WTC11 (cell line): Measurements from ENCODE around the gene RASSF3. TPM values are rescaled to one million over a fixed set of nuclear protein-coding genes. Genes with fewer than 3 reads are reported as not detected.
A peak's percentile ranks its signal among the peaks of the same experiment; 100 is the strongest.
"Not testable (repeated sequence)": the region's sequence is repeated elsewhere in the genome, so short reads cannot be mapped to it uniquely, and the experiment has no call there.

Source experiments
- ATAC-seq: fragments of 200-7000 bp; cut with Tn5 transposase; 2 replicates; pipeline ENCODE4 v1.10.0; 2021; ENCODE audit warnings: mild to moderate bottlenecking, moderate library complexity
- CTCF ChIA-PET: fragments of 300-600 bp; sonication (Branson Sonifier 250); formaldehyde crosslinking; loops from one replicate; lab custom pipeline; 2021; ENCODE audit warnings: antibody characterized with exemption; lab: Charles Lee
- POLR2A ChIA-PET: fragments of 350-600 bp; sonication (Branson Sonifier 250); formaldehyde crosslinking; loops from one replicate; lab custom pipeline; 2021; ENCODE audit warnings: antibody characterized with exemption; lab: Charles Lee
- DNase-seq: peaks from one replicate; pipeline ENCODE4 v3.0.0; 2021; ENCODE audit warnings: low spot score
- H3K27ac Mint-ChIP-seq: 2 replicates; pipeline ENCODE4 v1.8.0; 2021; ENCODE audit warnings: mixed read lengths
- H3K27me3 Mint-ChIP-seq: 2 replicates; pipeline ENCODE4 v1.8.0; 2021; ENCODE audit warnings: low read depth, mild to moderate bottlenecking, moderate library complexity, mixed read lengths
- H3K36me3 Mint-ChIP-seq: 2 replicates; pipeline ENCODE4 v1.8.0; 2021; ENCODE audit warnings: mixed read lengths
- H3K4me1 Mint-ChIP-seq: 2 replicates; pipeline ENCODE4 v1.8.0; 2022; ENCODE audit warnings: mixed read lengths
- H3K4me3 Mint-ChIP-seq: 2 replicates; pipeline ENCODE4 v1.8.0; 2021; ENCODE audit warnings: mild to moderate bottlenecking, moderate library complexity, mixed read lengths
- H3K9me3 Mint-ChIP-seq: 2 replicates; pipeline ENCODE4 v1.8.0; 2021; ENCODE audit warnings: mixed read lengths
- ETV6 ChIP-seq: sonication (generic); formaldehyde crosslinking; IDR thresholded peaks from 2 replicates; pipeline ENCODE4 v1.8.1; 2022; ENCODE audit warnings: mild to moderate bottlenecking, missing genetic modification reagents
- FOXK1 ChIP-seq: sonication (generic); formaldehyde crosslinking; IDR thresholded peaks from 2 replicates; pipeline ENCODE4 v1.8.0; 2022; ENCODE audit warnings: mild to moderate bottlenecking, moderate library complexity, missing genetic modification reagents
- MYBL2 ChIP-seq: sonication (generic); formaldehyde crosslinking; IDR thresholded peaks from 2 replicates; pipeline ENCODE4 v1.8.1; 2023; ENCODE audit warnings: mild to moderate bottlenecking, moderate library complexity, missing genetic modification reagents
- NR3C1 ChIP-seq: sonication (generic); formaldehyde crosslinking; conservative IDR thresholded peaks from 2 replicates; pipeline ENCODE4 v1.8.1; 2023; ENCODE audit warnings: low read depth, mild to moderate bottlenecking, missing genetic modification reagents
- PRRX2 ChIP-seq: fragments of 250-450 bp; sonication (Bioruptor Pico); IDR thresholded peaks from 2 replicates; pipeline ENCODE4 v1.8.0; 2021; ENCODE audit warnings: mild to moderate bottlenecking
- ZNF121 ChIP-seq: sonication (generic); formaldehyde crosslinking; IDR thresholded peaks from 2 replicates; pipeline ENCODE4 v1.8.0; 2023; ENCODE audit warnings: missing genetic modification reagents
- ZNF219 ChIP-seq: sonication (generic); formaldehyde crosslinking; IDR thresholded peaks from 2 replicates; pipeline ENCODE4 v1.8.0; 2023; ENCODE audit warnings: missing genetic modification reagents, mild to moderate bottlenecking, borderline replicate concordance
- ZNF396 ChIP-seq: fragments of 250-450 bp; sonication (Bioruptor Pico); IDR thresholded peaks from 2 replicates; pipeline ENCODE4 v1.8.0; 2021; ENCODE audit warnings: mild to moderate bottlenecking, moderate library complexity, borderline replicate concordance
- ZNF416 ChIP-seq: fragments of 250-450 bp; sonication (Bioruptor Pico); IDR thresholded peaks from 2 replicates; pipeline ENCODE4 v1.9.0; 2021; ENCODE audit warnings: mild to moderate bottlenecking, inconsistent platforms
- total RNA-seq: library from RNA; stranded (reverse); gene quantifications from 3 replicates; pipeline ENCODE4 v1.2.3, GENCODE V29; 2021
- TF ChIP-seq, protein P1 (sequence below): sonication (generic); formaldehyde crosslinking; IDR thresholded peaks from 2 replicates; pipeline ENCODE4 v1.8.0; 2022; ENCODE audit warnings: mild to moderate bottlenecking, missing genetic modification reagents
- TF ChIP-seq, protein P2 (sequence below): sonication (generic); formaldehyde crosslinking; IDR thresholded peaks from 2 replicates; pipeline ENCODE4 v1.8.1; 2022; ENCODE audit warnings: low read depth, mild to moderate bottlenecking, moderate library complexity, missing genetic modification reagents, borderline replicate concordance
- TF ChIP-seq, protein P3 (sequence below): sonication (generic); formaldehyde crosslinking; IDR thresholded peaks from 2 replicates; pipeline ENCODE4 v1.8.0; 2022; ENCODE audit warnings: mild to moderate bottlenecking, missing genetic modification reagents
- TF ChIP-seq, protein P4 (sequence below): fragments of 250-450 bp; sonication (Bioruptor Pico); IDR thresholded peaks from 2 replicates; pipeline ENCODE4 v1.9.0; 2021; ENCODE audit warnings: moderate library complexity, mild to moderate bottlenecking, inconsistent platforms, borderline replicate concordance
- TF ChIP-seq, protein P5 (sequence below): sonication (generic); formaldehyde crosslinking; IDR thresholded peaks from 2 replicates; pipeline ENCODE4 v1.8.1; 2023; ENCODE audit warnings: mild to moderate bottlenecking, moderate library complexity, missing genetic modification reagents
- TF ChIP-seq, protein P6 (sequence below): sonication (generic); formaldehyde crosslinking; IDR thresholded peaks from 2 replicates; pipeline ENCODE4 v1.8.1; 2022; ENCODE audit warnings: low read depth, missing genetic modification reagents, borderline replicate concordance
- TF ChIP-seq, protein P7 (sequence below): sonication (generic); formaldehyde crosslinking; IDR thresholded peaks from 2 replicates; pipeline ENCODE4 v1.8.1; 2023; ENCODE audit warnings: mild to moderate bottlenecking, missing genetic modification reagents

Gene RASSF3
- total RNA-seq, 1 experiment from 2014 or later = 54.7 TPM

DNA sequence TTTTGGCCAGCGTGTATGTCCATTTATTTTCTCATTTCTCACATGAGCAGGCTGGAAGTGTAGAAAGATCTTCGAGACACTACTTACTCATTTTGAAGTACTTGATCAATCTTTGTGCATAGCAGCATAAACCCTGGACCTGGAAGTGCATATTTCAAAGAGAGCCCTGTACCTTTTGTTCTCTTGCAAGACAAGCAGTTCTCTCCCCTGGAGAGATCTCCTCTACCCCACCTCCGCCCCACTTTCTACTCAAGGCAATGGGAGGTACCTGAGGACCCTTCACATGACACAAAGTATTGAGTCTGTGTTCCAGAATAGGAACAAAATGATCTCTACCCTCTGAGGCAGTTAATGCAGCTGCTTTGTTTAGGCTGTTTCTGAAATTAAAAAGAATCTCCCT, 27.4 kb upstream of the RASSF3 start:
- TF ChIP-seq, protein P1, sequence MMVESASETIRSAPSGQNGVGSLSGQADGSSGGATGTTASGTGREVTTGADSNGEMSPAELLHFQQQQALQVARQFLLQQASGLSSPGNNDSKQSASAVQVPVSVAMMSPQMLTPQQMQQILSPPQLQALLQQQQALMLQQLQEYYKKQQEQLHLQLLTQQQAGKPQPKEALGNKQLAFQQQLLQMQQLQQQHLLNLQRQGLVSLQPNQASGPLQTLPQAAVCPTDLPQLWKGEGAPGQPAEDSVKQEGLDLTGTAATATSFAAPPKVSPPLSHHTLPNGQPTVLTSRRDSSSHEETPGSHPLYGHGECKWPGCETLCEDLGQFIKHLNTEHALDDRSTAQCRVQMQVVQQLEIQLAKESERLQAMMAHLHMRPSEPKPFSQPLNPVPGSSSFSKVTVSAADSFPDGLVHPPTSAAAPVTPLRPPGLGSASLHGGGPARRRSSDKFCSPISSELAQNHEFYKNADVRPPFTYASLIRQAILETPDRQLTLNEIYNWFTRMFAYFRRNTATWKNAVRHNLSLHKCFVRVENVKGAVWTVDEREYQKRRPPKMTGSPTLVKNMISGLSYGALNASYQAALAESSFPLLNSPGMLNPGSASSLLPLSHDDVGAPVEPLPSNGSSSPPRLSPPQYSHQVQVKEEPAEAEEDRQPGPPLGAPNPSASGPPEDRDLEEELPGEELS = no peak
- TF ChIP-seq, protein P2, sequence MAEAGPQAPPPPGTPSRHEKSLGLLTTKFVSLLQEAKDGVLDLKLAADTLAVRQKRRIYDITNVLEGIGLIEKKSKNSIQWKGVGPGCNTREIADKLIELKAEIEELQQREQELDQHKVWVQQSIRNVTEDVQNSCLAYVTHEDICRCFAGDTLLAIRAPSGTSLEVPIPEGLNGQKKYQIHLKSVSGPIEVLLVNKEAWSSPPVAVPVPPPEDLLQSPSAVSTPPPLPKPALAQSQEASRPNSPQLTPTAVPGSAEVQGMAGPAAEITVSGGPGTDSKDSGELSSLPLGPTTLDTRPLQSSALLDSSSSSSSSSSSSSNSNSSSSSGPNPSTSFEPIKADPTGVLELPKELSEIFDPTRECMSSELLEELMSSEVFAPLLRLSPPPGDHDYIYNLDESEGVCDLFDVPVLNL (CRISPR knock-in tag) = no peak
- ChIA-PET CTCF (interaction anchor here (0.9 kb wide), 2 partner anchors 10 to 115 kb away, joined by 3 to 4 read pairs; no protein-coding TSS in a partner anchor), POLR2A (interaction anchor here (0.5 kb wide), 1 partner anchor 203 kb away, joined by 4 read pairs; no protein-coding TSS in a partner anchor)
- Mint-ChIP-seq H3K9me3 (no peaks in the 10 kb centered on the region), H3K27ac (no peak overlapping the region; the same call in 1 of the 2 replicates), H3K36me3 (no peaks in the 10 kb centered on the region), H3K27me3 (peaks cover 30% of the 10 kb centered on the region), H3K4me3 (no peak overlapping the region), H3K4me1 (peaks cover 27% of the 10 kb centered on the region)
- DNase-seq = no peak
- no peak for ATAC-seq

DNA sequence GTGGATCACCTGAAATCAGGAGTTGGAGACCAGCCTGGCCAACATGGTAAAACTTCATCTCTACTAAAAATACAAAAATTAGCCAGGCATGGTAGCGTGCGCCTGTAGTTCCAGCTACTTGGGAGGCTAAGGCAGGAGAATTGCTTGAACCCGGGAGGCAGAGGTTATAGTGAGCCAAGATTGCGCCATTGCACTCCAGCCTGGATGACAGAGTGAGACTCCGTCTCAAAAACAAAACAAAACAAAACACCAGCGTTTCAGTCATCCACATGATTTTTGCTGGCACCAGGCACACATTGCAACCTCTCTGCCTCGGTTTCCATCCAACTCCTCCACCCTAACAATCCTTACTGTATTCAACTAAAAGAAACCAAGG, 26.9 kb upstream of the RASSF3 start:
- H3K4me3 Mint-ChIP-seq, ATAC-seq, H3K9me3 Mint-ChIP-seq, POLR2A ChIA-PET, H3K27ac Mint-ChIP-seq, DNase-seq, H3K36me3 Mint-ChIP-seq: not testable (repeated sequence)
- Mint-ChIP-seq H3K4me1 (peaks cover 27% of the 10 kb centered on the region), H3K27me3 (peaks cover 30% of the 10 kb centered on the region)
- CTCF ChIA-PET = interaction anchor here (1.2 kb wide), 1 partner anchor 213 kb away, joined by 3 read pairs; no protein-coding TSS in a partner anchor

DNA sequence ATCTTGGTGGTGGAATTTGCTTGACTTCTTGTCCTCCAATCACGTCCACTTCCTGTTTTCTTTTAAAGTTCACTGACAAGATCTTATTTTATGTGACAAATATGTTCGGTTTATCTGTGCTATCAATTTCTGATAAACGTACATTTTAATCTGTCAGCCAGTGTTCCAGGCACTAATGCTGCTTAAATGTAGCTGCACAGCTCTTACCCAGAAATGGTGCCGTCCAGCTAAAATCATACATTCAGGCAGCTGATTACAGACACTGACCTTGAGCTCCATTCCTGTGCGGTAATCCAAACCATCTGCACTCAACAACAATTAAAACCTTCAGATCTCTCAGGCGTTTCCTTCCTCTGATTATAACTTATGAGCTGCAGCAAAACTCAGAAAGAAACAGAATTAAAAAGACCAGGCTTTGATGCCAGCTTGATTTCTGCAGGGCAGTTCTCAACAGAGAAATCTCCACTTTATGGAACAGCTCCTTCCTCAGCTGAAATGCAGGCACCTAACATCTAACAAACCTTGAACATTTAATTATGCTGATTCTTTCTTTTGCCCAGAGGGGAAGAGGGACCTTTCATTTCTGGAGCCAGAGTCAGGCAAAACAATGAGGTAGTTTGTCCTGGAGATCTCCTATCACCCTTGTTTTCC, 26.4 kb upstream of the RASSF3 start:
- no peaks in the 10 kb centered on the region for H3K36me3 Mint-ChIP-seq
- peaks cover 27% of the 10 kb centered on the region for H3K4me1 Mint-ChIP-seq
- no peak overlapping the region for H3K27ac Mint-ChIP-seq
- DNase-seq (no peak), ATAC-seq (peak; percentile 38; the same call in 1 of the 2 replicates)
- ChIA-PET POLR2A (no interaction called here), CTCF (interaction anchor here (1.2 kb wide), 1 partner anchor 212 kb away, joined by 3 read pairs; no protein-coding TSS in a partner anchor)
- no peaks in the 10 kb centered on the region for H3K9me3 Mint-ChIP-seq
- peaks cover 30% of the 10 kb centered on the region for H3K27me3 Mint-ChIP-seq
- no peak overlapping the region for H3K4me3 Mint-ChIP-seq
- no peak for TF ChIP-seq PRRX2 (CRISPR knock-in tag)
- TF ChIP-seq, protein P3, sequence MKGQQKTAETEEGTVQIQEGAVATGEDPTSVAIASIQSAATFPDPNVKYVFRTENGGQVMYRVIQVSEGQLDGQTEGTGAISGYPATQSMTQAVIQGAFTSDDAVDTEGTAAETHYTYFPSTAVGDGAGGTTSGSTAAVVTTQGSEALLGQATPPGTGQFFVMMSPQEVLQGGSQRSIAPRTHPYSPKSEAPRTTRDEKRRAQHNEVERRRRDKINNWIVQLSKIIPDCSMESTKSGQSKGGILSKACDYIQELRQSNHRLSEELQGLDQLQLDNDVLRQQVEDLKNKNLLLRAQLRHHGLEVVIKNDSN (CRISPR knock-in tag) = no peak
- no peak for TF ChIP-seq FOXK1 (CRISPR knock-in tag)
- no peak for TF ChIP-seq ZNF396 (CRISPR knock-in tag)
- no peak for TF ChIP-seq MYBL2 (CRISPR knock-in tag)
- no peak for TF ChIP-seq ETV6 (CRISPR knock-in tag)
- TF ChIP-seq, protein P4, sequence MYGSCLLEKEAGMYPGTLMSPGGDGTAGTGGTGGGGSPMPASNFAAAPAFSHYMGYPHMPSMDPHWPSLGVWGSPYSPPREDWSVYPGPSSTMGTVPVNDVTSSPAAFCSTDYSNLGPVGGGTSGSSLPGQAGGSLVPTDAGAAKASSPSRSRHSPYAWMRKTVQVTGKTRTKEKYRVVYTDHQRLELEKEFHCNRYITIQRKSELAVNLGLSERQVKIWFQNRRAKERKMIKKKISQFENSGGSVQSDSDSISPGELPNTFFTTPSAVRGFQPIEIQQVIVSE (CRISPR knock-in tag) = no peak
- TF ChIP-seq, protein P5, sequence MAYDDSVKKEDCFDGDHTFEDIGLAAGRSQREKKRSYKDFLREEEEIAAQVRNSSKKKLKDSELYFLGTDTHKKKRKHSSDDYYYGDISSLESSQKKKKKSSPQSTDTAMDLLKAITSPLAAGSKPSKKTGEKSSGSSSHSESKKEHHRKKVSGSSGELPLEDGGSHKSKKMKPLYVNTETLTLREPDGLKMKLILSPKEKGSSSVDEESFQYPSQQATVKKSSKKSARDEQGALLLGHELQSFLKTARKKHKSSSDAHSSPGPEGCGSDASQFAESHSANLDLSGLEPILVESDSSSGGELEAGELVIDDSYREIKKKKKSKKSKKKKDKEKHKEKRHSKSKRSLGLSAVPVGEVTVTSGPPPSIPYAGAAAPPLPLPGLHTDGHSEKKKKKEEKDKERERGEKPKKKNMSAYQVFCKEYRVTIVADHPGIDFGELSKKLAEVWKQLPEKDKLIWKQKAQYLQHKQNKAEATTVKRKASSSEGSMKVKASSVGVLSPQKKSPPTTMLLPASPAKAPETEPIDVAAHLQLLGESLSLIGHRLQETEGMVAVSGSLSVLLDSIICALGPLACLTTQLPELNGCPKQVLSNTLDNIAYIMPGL = no peak
- TF ChIP-seq ZNF121 = no peak
- TF ChIP-seq, protein P6, sequence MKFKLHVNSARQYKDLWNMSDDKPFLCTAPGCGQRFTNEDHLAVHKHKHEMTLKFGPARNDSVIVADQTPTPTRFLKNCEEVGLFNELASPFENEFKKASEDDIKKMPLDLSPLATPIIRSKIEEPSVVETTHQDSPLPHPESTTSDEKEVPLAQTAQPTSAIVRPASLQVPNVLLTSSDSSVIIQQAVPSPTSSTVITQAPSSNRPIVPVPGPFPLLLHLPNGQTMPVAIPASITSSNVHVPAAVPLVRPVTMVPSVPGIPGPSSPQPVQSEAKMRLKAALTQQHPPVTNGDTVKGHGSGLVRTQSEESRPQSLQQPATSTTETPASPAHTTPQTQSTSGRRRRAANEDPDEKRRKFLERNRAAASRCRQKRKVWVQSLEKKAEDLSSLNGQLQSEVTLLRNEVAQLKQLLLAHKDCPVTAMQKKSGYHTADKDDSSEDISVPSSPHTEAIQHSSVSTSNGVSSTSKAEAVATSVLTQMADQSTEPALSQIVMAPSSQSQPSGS = no peak
- TF ChIP-seq ZNF219 (CRISPR knock-in tag) = no peak
- no peak for TF ChIP-seq ZNF416 (CRISPR knock-in tag)
- TF ChIP-seq, protein P7, sequence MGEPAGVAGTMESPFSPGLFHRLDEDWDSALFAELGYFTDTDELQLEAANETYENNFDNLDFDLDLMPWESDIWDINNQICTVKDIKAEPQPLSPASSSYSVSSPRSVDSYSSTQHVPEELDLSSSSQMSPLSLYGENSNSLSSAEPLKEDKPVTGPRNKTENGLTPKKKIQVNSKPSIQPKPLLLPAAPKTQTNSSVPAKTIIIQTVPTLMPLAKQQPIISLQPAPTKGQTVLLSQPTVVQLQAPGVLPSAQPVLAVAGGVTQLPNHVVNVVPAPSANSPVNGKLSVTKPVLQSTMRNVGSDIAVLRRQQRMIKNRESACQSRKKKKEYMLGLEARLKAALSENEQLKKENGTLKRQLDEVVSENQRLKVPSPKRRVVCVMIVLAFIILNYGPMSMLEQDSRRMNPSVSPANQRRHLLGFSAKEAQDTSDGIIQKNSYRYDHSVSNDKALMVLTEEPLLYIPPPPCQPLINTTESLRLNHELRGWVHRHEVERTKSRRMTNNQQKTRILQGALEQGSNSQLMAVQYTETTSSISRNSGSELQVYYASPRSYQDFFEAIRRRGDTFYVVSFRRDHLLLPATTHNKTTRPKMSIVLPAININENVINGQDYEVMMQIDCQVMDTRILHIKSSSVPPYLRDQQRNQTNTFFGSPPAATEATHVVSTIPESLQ (CRISPR knock-in tag) = no peak
- no peak for TF ChIP-seq NR3C1
